Panc1 (cell line): Measurements from ENCODE around the gene SMARCB1.

Source experiments
- POLR2AphosphoS5 ChIP-seq: IDR thresholded peaks from 2 replicates; pipeline ENCODE4 v1.6.1; 2012; ENCODE audit warnings: mild to moderate bottlenecking, low read depth, low read length, moderate library complexity
- TF ChIP-seq, protein P1 (sequence below): fragments of 450-650 bp; IDR thresholded peaks from 2 replicates; pipeline ENCODE4 v1.5.1; 2017; ENCODE audit warnings: mild to moderate bottlenecking

DNA sequence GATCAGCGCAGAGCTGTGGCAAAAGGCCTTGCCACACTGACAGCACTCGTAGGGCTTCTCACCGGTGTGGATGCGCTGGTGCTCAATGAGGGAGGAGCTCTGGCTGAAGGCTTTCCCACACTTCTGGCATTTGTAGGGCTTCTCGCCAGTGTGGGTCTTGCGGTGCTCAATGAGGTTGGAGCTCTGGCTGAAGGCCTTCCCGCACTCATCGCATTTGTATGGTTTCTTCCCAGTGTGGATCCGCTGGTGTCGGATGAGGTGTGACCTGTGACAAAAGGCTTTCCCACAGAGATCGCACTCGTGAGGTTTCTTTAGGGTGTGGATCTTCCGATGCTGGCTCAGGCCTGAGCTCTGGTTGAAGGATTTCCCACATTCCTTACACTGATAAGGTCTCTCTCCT, 42.8 kb upstream of the SMARCB1 start:
- TF ChIP-seq, protein P1, sequence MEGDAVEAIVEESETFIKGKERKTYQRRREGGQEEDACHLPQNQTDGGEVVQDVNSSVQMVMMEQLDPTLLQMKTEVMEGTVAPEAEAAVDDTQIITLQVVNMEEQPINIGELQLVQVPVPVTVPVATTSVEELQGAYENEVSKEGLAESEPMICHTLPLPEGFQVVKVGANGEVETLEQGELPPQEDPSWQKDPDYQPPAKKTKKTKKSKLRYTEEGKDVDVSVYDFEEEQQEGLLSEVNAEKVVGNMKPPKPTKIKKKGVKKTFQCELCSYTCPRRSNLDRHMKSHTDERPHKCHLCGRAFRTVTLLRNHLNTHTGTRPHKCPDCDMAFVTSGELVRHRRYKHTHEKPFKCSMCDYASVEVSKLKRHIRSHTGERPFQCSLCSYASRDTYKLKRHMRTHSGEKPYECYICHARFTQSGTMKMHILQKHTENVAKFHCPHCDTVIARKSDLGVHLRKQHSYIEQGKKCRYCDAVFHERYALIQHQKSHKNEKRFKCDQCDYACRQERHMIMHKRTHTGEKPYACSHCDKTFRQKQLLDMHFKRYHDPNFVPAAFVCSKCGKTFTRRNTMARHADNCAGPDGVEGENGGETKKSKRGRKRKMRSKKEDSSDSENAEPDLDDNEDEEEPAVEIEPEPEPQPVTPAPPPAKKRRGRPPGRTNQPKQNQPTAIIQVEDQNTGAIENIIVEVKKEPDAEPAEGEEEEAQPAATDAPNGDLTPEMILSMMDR = no peak
- no peak for TF ChIP-seq POLR2AphosphoS5
